Left cardiac atrium (tissue), 4 donors: ENCODE measurements around the gene VAMP5. TPM values are rescaled to one million over a fixed set of nuclear protein-coding genes. Genes with fewer than 3 reads are reported as not detected.
"Not testable (repeated sequence)": the region's sequence is repeated elsewhere in the genome, so short reads cannot be mapped to it uniquely, and the experiment has no call there.

Experiments
- ATAC-seq, 2 donors: fragments of 200-7000 bp; cut with Tn5 transposase; one replicate each; pipeline ENCODE4 v1.9.1; 2020; ENCODE audit warnings: mild to moderate bottlenecking in 2 of 2, moderate library complexity in 2 of 2
- DNase-seq: peaks from one replicate; pipeline ENCODE4 v3.0.0-alpha.2; 2020
- intact Hi-C, 2 donors: fragments of 100-400 bp; cut with DNase I; formaldehyde crosslinking; loops; one replicate each; pipeline versions ENCODE4 v1.14.1 to v1.15.1; 2022 to 2023
- total RNA-seq, 2 donors: library from RNA; stranded (reverse); fragmentation: NEBNext Ultra II Directional; extraction: Animal tissue kit (Norgen Biotek cat#: 25700); gene quantifications; one replicate each; pipeline ENCODE4 v1.2.1, GENCODE V29; 2021
- donor health status: DM: no; HTN: yes; CAD: no.
- donor health status: DM: no; HTN: yes; CAD: no; lungs with severe emphysema.
- donor health status: DM: yes; HTN: yes; CAD: no.
- donor health status: Dilated cardiomyopathy.

Gene VAMP5
- total RNA-seq, 2 donors from 2014 or later = 84.7 to 91.4 TPM

DNA sequence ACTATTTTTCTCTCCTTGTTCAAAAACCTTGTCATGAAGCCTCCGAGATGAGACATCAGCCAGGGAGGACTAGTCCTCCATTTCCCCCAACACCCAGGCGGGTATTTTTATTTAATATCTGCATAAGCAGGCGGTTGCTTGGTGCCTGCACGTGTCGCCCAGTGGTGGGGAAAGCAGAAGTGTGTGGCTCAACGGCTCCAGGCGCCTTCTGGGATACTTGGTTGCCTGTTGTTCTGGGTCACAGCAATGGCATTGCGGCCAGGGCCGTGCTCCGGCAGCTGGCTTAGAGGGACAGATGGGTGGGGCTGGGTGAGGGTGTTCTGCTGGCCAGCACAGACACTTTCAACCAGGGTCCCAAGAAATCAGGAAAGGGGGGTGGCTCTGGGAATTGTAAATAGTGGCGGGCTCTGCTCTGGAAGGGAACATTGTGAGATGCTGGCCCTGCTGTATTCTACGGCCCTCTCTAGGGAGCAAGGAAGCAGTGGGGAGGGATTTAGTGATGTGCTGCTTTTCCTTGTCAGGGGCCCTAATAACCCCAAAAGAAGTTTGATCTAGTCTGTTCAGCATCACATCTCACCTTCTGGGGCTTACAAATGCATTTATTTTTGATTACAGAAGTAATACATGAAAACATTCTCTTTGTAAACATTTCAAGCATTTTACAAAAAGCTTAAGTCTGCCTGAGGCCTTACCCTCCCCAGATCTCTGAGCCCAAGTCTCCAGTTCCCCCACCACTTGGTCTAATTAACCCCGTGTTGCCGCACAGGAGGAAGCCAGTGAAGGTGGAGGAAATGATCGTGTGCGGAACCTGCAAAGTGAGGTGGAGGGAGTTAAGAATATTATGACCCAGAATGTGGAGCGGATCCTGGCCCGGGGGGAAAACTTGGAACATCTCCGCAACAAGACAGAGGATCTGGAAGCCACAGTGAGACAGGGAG is 5.7 kb upstream of the VAMP5 start:
- intact Hi-C loops = no loop called here
- ATAC-seq (peak; percentile 73 to 80), DNase-seq (peak; percentile 58)

DNA sequence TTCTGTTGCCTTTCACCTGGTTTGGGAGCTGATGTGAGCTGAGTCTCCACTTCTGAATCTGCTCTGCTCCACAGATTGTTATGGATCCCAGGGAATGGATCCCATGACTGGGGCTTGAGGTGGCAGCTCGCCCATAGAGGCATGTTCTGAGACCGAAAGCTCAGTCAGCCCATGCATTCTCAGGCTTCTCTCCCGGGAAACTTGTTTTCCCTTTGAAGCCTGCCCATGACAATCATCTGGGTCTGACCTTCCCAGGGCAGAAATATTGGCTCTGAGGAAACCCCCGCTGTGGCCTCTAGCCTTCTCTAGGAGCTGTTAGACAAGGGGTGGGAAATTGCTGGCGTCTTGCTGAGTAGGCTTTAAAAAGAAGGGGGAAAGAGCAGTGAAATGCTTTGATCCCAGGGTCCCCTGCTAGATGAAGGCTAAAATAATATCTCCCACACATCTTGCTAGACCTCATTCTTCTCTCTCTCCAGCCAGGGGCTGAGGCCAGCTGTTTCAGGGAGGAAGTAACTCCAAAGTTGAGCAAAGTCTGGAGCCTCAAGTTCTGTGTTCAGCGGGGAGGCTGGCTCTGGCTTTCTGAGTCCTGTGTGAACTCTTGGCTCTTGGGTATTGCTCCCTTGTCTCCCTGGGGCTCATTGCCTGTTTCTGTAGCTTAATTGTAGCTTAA is 4.8 kb upstream of the VAMP5 start:
- peak in 1 of 2 donors; percentile 12 for ATAC-seq

DNA sequence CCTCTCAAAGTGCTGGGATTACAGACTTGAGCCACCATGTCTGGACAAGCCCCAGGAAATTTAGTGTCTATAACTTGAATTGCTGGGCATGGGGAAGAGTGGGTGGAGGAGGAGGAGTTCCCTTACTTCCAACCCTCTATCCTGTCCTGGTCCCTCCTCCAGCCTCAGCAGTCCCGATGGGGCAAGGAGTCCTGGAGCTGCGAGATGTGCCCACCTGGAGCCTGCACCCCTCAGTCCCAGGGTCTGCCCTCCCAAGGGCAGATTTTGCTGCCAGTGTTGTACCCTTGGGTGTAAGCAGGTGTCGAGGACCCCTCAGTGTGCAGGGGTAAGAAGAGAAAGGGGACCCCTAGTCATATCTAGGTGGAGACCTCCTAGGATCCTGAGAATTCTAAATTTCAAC is 4.0 kb upstream of the VAMP5 start:
- DNase-seq (peak; percentile 10), ATAC-seq (no peak)
- intact Hi-C loops = no loop called here

More for the DNA sequence above, 4.8 kb upstream of the VAMP5 start:
- intact Hi-C loops = no loop called here
- peak; percentile 43 for DNase-seq

DNA sequence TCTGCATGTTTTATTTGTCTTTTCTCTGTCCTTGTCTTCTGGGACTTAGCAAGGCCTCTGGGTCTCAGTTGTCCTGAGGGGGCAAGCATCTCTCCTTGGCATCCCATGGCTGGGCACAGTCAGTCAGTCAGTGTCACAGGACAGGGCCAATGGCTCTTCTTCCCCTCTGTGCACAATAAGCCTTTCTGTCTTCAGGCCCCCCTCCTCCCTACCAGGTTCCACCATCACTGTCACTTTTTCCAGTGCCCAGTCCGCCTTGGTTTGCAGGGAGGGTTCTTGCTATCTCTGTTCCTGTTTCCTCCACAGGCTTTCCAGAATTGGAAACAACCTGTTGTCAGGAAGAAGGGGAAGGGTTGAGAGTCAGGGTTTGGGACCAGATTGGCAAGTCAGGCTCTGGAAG is 1.7 kb upstream of the VAMP5 start:
- DNase-seq = no peak
- intact Hi-C loops = no loop called here
- ATAC-seq = no peak

DNA sequence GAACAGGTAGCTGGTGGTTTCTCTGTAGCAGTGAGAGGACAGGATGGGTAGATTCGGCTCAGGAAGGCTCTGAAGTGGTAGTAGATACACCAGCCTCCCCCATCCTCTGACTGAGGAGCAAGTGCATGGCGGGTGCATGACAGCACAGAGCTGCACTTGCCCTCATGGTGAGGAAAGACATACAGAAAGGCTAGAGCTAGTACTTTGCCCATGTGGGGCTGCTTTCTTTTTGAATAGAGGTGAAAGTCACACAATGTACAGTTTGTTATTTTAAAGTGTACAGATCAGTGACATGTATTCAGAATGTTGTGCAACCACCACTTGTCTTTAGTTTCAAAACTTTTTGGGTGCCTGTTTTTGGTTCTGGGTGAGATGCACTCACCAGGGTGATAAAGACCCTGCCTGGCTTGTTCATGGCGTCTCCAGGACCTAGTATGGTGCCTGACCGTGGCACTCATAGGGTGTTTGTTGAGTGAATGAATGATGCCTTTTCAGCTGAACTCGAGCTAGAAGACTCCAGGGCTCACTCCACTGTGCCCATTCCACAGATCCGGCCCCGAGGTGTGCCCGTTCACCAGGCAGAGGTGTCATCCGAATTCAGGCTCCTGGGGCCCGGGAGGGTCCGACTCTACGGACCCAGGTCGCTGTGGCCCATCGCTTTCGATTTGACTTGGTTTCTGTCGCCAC is 421 bp upstream of the VAMP5 start:
- ATAC-seq = no peak
- intact Hi-C loops = no loop called here

DNA sequence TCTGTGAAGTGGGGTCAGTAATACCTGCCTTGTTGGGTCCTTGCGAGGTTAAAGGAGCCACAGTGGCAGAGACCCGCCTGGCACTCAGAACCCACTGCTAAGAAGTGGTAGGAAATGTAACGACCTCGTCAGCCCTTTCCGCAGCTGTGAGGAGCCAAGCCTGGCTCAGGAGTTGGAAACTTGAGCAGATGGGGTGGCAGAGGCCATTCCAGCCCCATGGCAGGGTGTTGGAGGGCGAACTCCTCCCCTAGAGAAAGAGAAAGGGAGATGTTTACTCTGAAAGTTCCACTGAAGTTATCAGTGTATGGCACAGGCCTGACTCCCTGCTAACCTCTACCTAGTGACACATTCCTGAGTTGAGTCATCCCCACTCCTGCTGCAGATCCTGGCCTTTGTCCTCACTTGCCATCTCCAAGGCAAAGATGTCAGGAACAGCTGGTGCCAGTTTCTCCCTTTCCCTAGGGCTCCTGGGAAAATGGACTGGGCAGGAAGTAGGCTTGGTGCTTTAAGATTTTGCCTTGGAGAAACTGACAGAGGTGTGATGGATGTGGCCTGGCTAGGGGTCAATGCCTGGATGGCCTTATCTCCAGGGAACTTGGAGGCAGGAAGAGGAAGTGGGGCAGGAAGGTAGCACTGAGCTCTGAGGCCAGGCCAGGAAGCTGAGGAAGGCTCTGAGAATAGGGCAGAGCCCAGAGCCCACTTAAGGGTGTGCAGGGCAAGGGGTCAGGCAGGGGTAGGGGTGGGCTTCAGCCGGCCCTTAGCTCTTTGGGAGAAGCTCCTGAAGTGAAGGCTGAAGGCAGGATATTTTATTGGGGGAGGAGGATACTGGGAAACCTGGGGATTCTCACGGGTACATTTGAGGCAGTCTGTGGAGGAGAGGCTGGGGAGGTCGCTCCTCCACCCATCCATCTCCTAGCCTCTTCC is 888 bp downstream of the VAMP5 start:
- ATAC-seq (peak; percentile 48 to 76), DNase-seq (peak; percentile 60)
- intact Hi-C loops = no loop called here

More for the DNA sequence above, 421 bp upstream of the VAMP5 start:
- DNase-seq = no peak

DNA sequence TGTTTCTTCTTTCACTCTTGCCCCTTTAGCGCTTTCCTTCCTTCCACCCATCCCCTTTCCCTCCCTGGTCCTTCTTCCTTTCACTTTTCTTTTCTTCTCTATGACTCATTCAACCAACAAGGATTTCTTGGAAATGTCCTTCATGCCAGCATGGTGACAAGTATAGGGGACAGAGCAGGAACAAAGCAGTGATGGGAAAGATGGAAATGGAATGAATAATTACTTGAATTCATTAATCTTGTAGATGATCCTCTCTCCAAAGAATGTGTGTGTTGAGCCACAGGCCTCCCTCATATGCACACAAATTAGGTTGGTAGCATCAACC is 1.5 kb downstream of the VAMP5 start:
- intact Hi-C loops = no loop called here
- ATAC-seq = no peak
- no peak for DNase-seq

DNA sequence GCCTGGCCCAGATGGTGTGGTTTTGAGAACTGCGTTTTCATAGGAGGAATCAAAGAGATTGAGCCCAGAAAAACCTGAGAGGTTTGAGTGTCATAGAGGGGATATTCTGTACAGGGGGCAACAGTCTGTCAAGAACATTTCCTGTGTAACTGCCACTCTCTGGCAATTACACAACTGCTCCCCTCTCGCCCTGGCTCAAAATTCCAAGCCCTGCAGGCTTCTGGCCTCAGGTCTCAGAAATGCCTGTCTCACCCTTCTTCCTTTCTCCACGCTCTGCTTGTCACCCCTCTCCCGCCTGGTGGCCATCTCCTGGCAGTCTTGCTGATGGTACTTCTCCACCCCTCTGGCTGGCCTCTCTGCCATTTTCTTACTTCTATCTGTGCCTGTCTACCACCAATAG is 4.0 kb downstream of the VAMP5 start:
- ATAC-seq = no peak
- no peak for DNase-seq
- intact Hi-C loops = no loop called here

DNA sequence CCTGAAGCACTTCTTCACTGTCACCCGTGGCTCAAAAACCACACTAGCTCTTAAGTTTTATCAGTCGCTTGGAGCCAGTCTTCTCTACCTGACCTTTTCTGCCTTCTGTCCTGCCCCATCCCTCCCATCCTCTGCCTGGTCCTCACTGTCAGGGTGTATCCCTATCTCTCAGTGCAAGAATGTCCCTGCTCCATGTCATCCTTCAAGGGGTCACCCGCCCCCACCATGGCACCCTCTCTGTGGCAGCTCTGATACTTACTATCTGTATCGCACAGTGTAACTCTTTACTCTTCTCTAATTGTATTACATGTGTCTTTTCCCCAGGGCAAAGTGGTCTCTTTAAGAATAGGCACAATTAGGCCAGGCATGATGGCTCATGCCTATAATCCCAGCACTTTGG is 4.4 kb downstream of the VAMP5 start:
- ATAC-seq (no peak), DNase-seq (no peak)
- intact Hi-C loops = no loop called here

DNA sequence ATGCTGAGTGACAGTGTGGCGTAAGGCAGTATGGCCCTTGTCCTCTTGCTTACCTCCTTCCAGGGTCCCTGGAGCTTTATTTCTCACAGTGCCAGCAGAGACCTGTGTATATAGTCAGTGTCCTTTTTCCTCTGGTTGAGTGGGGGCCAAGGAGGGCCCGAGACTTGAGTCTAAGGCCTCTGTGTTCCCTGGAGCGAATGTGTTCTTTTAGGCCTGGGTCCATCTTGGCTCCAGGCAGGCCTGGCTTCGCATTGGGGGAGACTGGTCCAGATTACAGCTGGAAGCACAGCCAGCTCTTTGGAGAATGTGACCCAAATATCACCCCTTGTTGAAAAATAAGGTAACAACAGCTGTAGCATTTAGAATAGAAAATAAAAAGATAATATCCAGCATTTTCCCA is 5.0 kb downstream of the VAMP5 start:
- ATAC-seq = peak in 1 of 2 donors; percentile 25
- intact Hi-C loops = no loop called here
- DNase-seq = no peak

DNA sequence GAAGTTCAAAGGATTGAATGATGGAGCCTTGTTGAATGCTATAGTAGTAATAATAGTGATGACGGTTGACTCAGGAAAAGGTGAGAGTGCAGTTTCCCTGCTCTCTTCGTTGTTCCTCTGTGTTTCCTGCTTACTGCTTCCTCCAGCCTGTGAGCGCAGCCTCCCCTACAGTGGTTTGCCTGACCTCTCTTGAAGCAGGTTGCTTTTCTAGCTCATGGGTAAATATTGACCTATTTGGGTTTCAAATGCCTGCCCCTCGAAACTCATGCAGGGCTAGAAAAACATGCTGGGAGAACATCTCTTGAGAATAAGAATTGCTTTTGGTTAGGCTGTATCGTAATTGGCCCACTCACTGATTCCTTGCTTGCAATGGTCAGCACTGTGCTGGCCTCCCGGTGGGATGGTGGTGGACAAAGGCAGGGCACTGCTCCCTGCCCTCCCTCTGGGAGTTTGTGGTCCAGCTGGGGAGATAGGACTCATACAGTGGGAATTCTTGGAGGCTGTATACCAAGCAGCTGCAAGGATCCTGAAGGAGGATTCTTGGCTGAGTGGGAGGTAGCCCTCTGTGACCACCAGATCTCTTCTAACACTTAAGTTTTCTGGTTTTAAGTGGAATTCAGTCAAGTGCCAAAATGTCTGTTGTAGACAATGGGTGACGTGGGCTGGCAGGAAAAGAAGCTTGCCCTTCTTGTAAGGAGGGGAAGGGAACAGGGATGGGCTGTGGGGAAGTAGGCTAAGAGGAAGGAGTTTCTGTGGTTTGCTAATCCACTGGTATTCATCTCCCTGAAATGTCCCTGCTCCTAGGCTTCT is 6.0 kb downstream of the VAMP5 start:
- ATAC-seq (peak; percentile 42 to 46), DNase-seq (peak; percentile 70)
- intact Hi-C loops = no loop called here

DNA sequence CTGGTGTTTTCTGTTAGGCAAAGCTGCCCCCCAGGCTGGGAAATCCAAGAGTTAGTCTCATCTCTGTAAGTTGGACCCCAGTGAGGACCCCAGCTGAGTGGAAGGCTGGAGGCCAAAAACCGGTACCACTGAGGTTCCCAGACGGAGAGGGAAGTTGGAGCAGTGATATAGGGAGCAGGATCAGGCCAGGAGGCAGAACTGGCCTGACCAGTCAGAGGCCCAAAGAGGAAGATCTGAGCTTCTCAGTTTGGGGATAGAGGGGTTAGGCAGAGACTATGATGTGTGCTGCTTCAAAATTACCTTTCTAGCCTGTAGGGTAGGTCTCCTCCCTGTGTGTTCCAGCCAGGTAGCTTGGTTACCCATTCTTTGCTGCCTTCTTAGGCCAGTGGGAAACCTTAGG is 6.7 kb downstream of the VAMP5 start:
- intact Hi-C loops = no loop called here
- ATAC-seq (no peak), DNase-seq (no peak)

DNA sequence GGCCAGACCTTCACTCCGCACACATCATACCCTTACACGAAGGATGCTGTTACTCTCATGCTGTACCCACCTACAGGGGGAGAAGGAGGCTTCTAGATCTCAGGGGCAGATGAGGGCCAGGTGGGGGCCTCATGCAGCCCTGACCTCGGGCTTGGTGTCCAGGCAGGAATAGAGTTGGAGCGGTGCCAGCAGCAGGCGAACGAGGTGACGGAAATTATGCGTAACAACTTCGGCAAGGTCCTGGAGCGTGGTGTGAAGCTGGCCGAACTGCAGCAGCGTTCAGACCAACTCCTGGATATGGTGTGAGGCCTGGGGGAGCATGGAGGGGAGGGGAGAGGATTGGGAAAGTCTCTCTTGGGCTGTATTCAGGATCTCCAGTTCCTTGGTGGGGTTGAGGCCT is 7.3 kb downstream of the VAMP5 start:
- no peak for DNase-seq
- no peak for ATAC-seq
- intact Hi-C loops = no loop called here

DNA sequence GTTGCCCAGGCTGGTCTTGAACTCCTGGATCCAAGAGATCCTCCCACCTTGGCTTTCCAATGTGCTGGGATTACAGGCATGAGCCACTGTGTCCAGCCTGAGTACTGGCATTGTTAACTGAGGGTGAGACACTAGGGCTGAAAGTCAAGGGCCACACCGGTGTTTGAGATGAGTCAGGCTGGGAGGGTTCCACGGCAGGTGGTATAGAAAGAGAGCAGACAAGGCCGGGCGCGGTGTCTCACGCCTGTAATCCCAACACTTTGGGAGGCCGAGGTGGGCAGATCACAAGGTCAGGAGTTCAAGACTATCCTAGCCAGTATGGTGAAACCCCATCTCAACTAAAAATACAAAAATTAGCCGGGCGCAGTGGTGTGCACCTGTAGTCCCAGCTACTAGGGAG is 8.1 kb downstream of the VAMP5 start:
- DNase-seq, ATAC-seq, intact Hi-C loops: not testable (repeated sequence)

DNA sequence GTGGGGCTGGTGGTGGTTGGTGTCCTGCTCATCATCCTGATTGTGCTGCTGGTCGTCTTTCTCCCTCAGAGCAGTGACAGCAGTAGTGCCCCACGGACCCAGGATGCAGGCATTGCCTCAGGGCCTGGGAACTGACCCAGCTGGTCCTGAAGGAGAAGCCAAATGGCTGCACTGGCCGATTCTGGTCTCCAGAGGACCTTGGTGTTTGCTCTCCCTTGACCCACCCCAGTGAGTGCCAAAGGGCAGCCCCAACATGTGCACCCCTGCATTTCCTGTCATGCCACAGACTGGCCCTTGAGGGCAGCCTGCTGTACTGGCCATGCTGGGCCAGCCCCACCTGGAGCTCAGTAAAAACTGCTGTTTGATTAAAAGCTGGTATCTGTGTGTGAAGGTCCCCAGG is 8.8 kb downstream of the VAMP5 start:
- intact Hi-C loops = no loop called here
- no peak for ATAC-seq

DNA sequence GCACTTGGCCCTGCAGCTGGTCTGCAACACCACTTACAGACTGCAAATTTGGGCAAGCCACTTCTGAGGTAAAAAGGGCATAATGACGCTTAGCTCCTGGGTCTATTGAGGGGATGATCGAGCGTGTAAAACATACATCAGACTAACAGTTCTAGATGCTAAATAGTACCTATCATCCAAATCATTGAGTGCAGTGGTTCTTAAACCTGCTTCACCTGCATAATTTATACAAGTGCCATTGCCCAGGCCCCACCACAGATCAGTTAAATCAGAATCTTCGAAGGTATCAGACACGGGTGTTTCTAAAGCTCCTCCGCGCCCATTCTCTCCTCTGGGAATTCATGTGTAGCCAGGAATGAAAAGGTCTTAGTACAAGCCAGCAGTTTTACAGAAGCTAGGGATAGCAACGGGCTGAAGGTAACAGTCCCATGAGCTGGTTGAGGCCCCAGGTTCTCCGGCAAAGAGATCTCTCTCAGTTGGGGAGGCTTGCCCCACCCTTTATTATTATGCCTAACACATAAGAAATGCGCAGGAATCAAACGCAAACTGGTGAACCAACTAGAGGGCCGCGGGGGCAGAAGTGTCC is 10.6 kb downstream of the VAMP5 start:
- ATAC-seq = no peak
- no peak for DNase-seq
- intact Hi-C loops = no loop called here

More for the DNA sequence above, 8.8 kb downstream of the VAMP5 start:
- no peak for DNase-seq

DNA sequence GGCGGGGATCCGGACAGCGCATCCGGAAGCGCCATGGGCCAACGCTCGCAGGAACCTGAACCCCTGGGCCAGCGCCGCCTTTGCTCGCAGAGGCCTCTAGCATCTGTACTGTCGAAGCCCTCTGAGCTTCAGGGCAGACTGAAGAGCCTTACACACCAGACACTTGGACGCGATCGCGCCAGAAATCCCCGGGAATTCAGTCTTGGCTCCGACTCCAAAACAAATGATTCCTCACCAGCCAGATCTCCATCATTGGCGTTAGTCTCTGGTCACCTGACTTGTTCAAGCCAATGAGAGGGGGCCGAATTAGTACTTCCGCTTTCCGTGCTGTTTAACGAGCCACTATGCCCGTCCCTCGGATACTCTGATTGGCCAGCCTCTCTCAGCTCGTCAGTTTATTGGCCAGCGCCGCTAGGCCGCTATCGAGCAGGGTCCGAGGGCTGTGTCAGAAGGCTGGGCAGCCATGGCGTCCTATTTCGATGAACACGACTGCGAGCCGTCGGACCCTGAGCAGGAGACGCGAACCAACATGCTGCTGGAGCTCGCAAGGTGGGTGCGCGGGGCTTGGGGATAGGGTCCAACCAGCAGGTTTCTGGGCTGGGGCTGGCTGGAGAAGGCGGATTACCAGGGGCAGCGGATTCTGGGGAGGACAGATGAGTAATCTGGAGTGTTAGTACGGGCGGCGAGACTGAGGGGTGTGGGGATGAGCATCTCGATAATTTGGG is 11.2 kb downstream of the VAMP5 start, which contains the start of gene RNF181:
TSS of gene RNF181 (plus strand) at position 445 of the 725 bp plus-strand sequence. CDS start at position 464, 19 bp downstream.
- peak; percentile 95 for DNase-seq
- intact Hi-C loops = no loop called here
- peak; percentile 96 to 97 for ATAC-seq
